Small intestine (tissue), 7 donors: ENCODE measurements around the gene GLT6D1. TPM values are rescaled to one million over a fixed set of nuclear protein-coding genes. Genes with fewer than 3 reads are reported as not detected.

ENCODE experiments used
- DNase-seq, 2 donors: peaks; one replicate each; pipeline versions ENCODE4 v3.0.0 to v3.0.0-alpha.2; 2013
- FAIRE-seq: peaks from 2 replicates; lab custom pipeline; 2012; peaks lifted over from hg19 to GRCh38; lab: Jason Lieb, UNC
- H3K27ac ChIP-seq, 3 donors: one replicate each; pipeline ENCODE4 v1.5.1; 2013; ENCODE audit warnings: low read length in 2 of 3, mild to moderate bottlenecking in 2 of 3, control low read depth in 1 of 3, inconsistent platforms in 1 of 3, low read depth in 1 of 3, moderate library complexity in 1 of 3
- H3K27me3 ChIP-seq, 3 donors: one replicate each; pipeline ENCODE4 v1.6.1; 2013; ENCODE audit warnings: low read length in 3 of 3, inconsistent platforms in 1 of 3; ENCODE audit not compliant: control insufficient read depth in 3 of 3, insufficient read depth in 3 of 3
- H3K36me3 ChIP-seq, 3 donors: one replicate each; pipeline ENCODE4 v1.6.1; 2013; ENCODE audit warnings: low read length in 3 of 3, inconsistent platforms in 1 of 3, low read depth in 1 of 3, mild to moderate bottlenecking in 1 of 3, moderate library complexity in 1 of 3; ENCODE audit not compliant: control insufficient read depth in 3 of 3, insufficient read depth in 2 of 3
- H3K4me1 ChIP-seq, 3 donors: one replicate each; pipeline ENCODE4 v1.6.1; 2013; ENCODE audit warnings: low read length in 2 of 3, inconsistent platforms in 1 of 3, low read depth in 1 of 3, mild to moderate bottlenecking in 1 of 3, moderate library complexity in 1 of 3; ENCODE audit not compliant: control insufficient read depth in 3 of 3, insufficient read depth in 2 of 3
- H3K4me3 ChIP-seq, 3 donors: one replicate each; pipeline ENCODE4 v1.5.1; 2013; ENCODE audit warnings: low read length in 3 of 3, control low read depth in 1 of 3, inconsistent platforms in 1 of 3, low read depth in 1 of 3, mild to moderate bottlenecking in 1 of 3, moderate library complexity in 1 of 3
- H3K9me3 ChIP-seq, 2 donors: one replicate each; pipeline ENCODE4 v1.6.1; 2013; ENCODE audit warnings: low read depth in 1 of 2, low read length in 1 of 2; ENCODE audit not compliant: control insufficient read depth in 2 of 2, insufficient read depth in 1 of 2
- WGBS, 3 donors: extraction: QIAGEN DNeasy Blood & Tissue Kit; methylation state at CpG; one replicate each; pipeline ENCODE4 v1.1.7; 2013; 5-methylcytosine and 5-hydroxymethylcytosine counted together
- polyA plus RNA-seq, 4 donors: library from polyadenylated mRNA; stranded (reverse) in 3 of 4; unstranded in 1 of 4; fragments of 200-250 nt in 3 of 4; fragments of 120-200 nt in 1 of 4; gene quantifications; one replicate each; pipeline versions ENCODE4 v1.2.1 to v1.2.3, GENCODE V29; 2013
- donor health status: healthy with polysubstance abuse.
- donor health status: control.
- donor health status: control.
- donor health status: Bipolar disorder and iron deficiency.
- donor health status: healthy.

The GLT6D1 gene
- polyA plus RNA-seq, 4 donors: not detected

GRCh38 chr9:135583688-135584011, 55.7 kb downstream of the GLT6D1 start:
- no peaks in the 10 kb centered on the region for H3K4me1 ChIP-seq
- H3K36me3 ChIP-seq: no peaks in the 10 kb centered on the region
- WGBS, 3 donors: 84 to 89% (median 86%) methylated on average over 16 of the region's 16 CpGs
- H3K9me3 ChIP-seq: no peaks in the 10 kb centered on the region
- H3K27me3 ChIP-seq: no peaks in the 10 kb centered on the region
- no peak overlapping the region for H3K27ac ChIP-seq
- no peak overlapping the region for H3K4me3 ChIP-seq
- DNase-seq (no peak), FAIRE-seq (no peak)

GRCh38 chr9:135582966-135583687, 56.2 kb downstream of the GLT6D1 start:
- no peak for DNase-seq
- H3K27ac ChIP-seq: no peak overlapping the region
- H3K36me3 ChIP-seq: no peaks in the 10 kb centered on the region
- FAIRE-seq: no peak
- no peak overlapping the region for H3K4me3 ChIP-seq
- no peaks in the 10 kb centered on the region for H3K4me1 ChIP-seq
- no peaks in the 10 kb centered on the region for H3K9me3 ChIP-seq
- 70 to 78% (median 74%) methylated on average over 18 to 19 of the region's 19 CpGs for WGBS, 3 donors
- H3K27me3 ChIP-seq: no peaks in the 10 kb centered on the region

GRCh38 chr9:135582541-135582940, 56.8 kb downstream of the GLT6D1 start:
- no peaks in the 10 kb centered on the region for H3K27me3 ChIP-seq

GRCh38 chr9:135581636-135582426, 57.5 kb downstream of the GLT6D1 start:
- 85 to 88% (median 85%) methylated on average over 18 of the region's 18 CpGs for WGBS, 3 donors
- no peaks in the 10 kb centered on the region for H3K36me3 ChIP-seq
- H3K27me3 ChIP-seq: no peaks in the 10 kb centered on the region
- FAIRE-seq (no peak), DNase-seq (no peak)
- H3K4me1 ChIP-seq: no peaks in the 10 kb centered on the region
- H3K4me3 ChIP-seq: no peak overlapping the region
- no peak overlapping the region for H3K27ac ChIP-seq
- no peaks in the 10 kb centered on the region for H3K9me3 ChIP-seq

More at GRCh38 chr9:135582541-135582940, 56.8 kb downstream of the GLT6D1 start:
- WGBS, 3 donors: 82 to 88% (median 88%) methylated on average over 14 of the region's 14 CpGs
- Histone ChIP-seq H3K36me3 (no peaks in the 10 kb centered on the region), H3K9me3 (no peaks in the 10 kb centered on the region), H3K4me3 (no peak overlapping the region), H3K4me1 (no peaks in the 10 kb centered on the region), H3K27ac (no peak overlapping the region)
- DNase-seq: no peak
- no peak for FAIRE-seq

GRCh38 chr9:135580664-135581380, 58.5 kb downstream of the GLT6D1 start:
- 80 to 85% (median 85%) methylated on average over 11 of the region's 11 CpGs for WGBS, 3 donors
- Histone ChIP-seq H3K27ac (no peak overlapping the region), H3K27me3 (no peaks in the 10 kb centered on the region), H3K4me1 (no peaks in the 10 kb centered on the region), H3K36me3 (no peaks in the 10 kb centered on the region), H3K9me3 (no peaks in the 10 kb centered on the region), H3K4me3 (no peak overlapping the region)
- FAIRE-seq (no peak), DNase-seq (no peak)

GRCh38 chr9:135579889-135580660, 59.3 kb downstream of the GLT6D1 start:
- Histone ChIP-seq H3K27me3 (no peaks in the 10 kb centered on the region), H3K4me3 (no peak overlapping the region), H3K27ac (no peak overlapping the region), H3K4me1 (no peaks in the 10 kb centered on the region), H3K9me3 (no peaks in the 10 kb centered on the region), H3K36me3 (no peaks in the 10 kb centered on the region)
- no peak for FAIRE-seq
- WGBS, 3 donors: 68 to 75% (median 74%) methylated on average over 10 of the region's 10 CpGs
- DNase-seq: no peak

GRCh38 chr9:135579356-135579755, 60.0 kb downstream of the GLT6D1 start:
- H3K27ac ChIP-seq: no peak overlapping the region
- H3K9me3 ChIP-seq: no peaks in the 10 kb centered on the region
- no peak for DNase-seq
- 28 to 47% (median 38%) methylated on average over 2 of the region's 2 CpGs for WGBS, 3 donors
- no peaks in the 10 kb centered on the region for H3K36me3 ChIP-seq
- H3K4me1 ChIP-seq: no peaks in the 10 kb centered on the region
- H3K27me3 ChIP-seq: no peaks in the 10 kb centered on the region
- FAIRE-seq: no peak
- no peak overlapping the region for H3K4me3 ChIP-seq

- FAIRE-seq: no peak
These were observed 62.1 kb downstream of the GLT6D1 start for GRCh38 chr9:135577256-135577655.

More at GRCh38 chr9:135577256-135577655, 62.1 kb downstream of the GLT6D1 start:
- Histone ChIP-seq H3K27ac (no peak overlapping the region), H3K27me3 (no peaks in the 10 kb centered on the region), H3K4me3 (no peak overlapping the region), H3K36me3 (no peaks in the 10 kb centered on the region), H3K9me3 (no peaks in the 10 kb centered on the region), H3K4me1 (no peaks in the 10 kb centered on the region)
- no peak for DNase-seq
- 80 to 83% (median 83%) methylated on average over 10 of the region's 10 CpGs for WGBS, 3 donors
